GM12878 (cell line): Measurements from ENCODE around the gene CFAP74. TPM values are rescaled to one million over a fixed set of nuclear protein-coding genes. Genes with fewer than 3 reads are reported as not detected.

Source experiments
- ATAC-seq: fragments of 200-7000 bp; cut with Tn5 transposase; 3 replicates; pipeline ENCODE4 v1.9.1; 2020; ENCODE audit warnings: mild to moderate bottlenecking, moderate library complexity
- BruUV-seq: library from RNA; stranded (reverse); fragments of 400-500 nt; replicated peaks from 2 replicates; lab custom pipeline; 2021; lab: Mats Ljungman, UMichigan
- CTCF ChIA-PET: fragments of 300-600 bp; sonication (Branson Sonifier 250); formaldehyde crosslinking; extraction: SDS; loops from one replicate; lab custom pipeline; 2021; ENCODE audit warnings: inconsistent platforms; lab: Yijun Ruan, JAX
- POLR2A ChIA-PET: fragments of 350-600 bp; formaldehyde crosslinking; extraction: SDS; loops from one replicate; lab custom pipeline; 2021; ENCODE audit warnings: inconsistent platforms; lab: Charles Lee
- RAD21 ChIA-PET: fragments of 300-600 bp; sonication (Branson Sonifier 250); formaldehyde crosslinking; loops from one replicate; lab custom pipeline; 2023; ENCODE audit warnings: antibody characterized with exemption; ENCODE audit not compliant: unreplicated experiment; lab: Charles Lee
- SMC1A ChIA-PET: fragments of 300-600 bp; sonication (Branson Sonifier 250); formaldehyde crosslinking; loops from one replicate; lab custom pipeline; 2023; ENCODE audit not compliant: unreplicated experiment, uncharacterized antibody; lab: Charles Lee
- DNase-seq: peaks from one replicate; pipeline ENCODE4 v3.0.0-alpha.2; 2011; ENCODE audit warnings: low read depth, low spot score
- FAIRE-seq: peaks from 3 replicates; lab custom pipeline; 2011; peaks lifted over from hg19 to GRCh38; lab: Jason Lieb, UNC
- H2AFZ ChIP-seq: 2 replicates; pipeline ENCODE4 v1.6.0; 2011; ENCODE audit warnings: low read depth, low read length, control low read depth; ENCODE audit not compliant: control insufficient read depth
- H3K27ac ChIP-seq: 2 replicates; pipeline ENCODE4 v1.5.1; 2011; ENCODE audit warnings: control low read depth; ENCODE audit not compliant: control insufficient read depth, insufficient read depth
- H3K27me3 ChIP-seq, 2 experiments: replicated peaks in 1 of 2; 2 replicates each; pipeline versions ENCODE4 v1.6.0 to v1.6.1; 2011; ENCODE audit warnings: low read length in 1 of 2; ENCODE audit not compliant: control insufficient read depth in 2 of 2, insufficient read depth in 2 of 2
- H3K36me3 ChIP-seq, 2 experiments: 2 replicates each; pipeline ENCODE4 v1.5.1; 2011; ENCODE audit warnings: low read length in 1 of 2; ENCODE audit not compliant: control insufficient read depth in 2 of 2, insufficient read depth in 2 of 2
- H3K4me1 ChIP-seq: 2 replicates; pipeline ENCODE4 v1.6.1; 2011; ENCODE audit warnings: mild to moderate bottlenecking, low read length, moderate library complexity, mixed read lengths; ENCODE audit not compliant: control insufficient read depth, insufficient read depth
- H3K4me2 ChIP-seq: 2 replicates; pipeline ENCODE4 v1.6.0; 2011; ENCODE audit warnings: control low read depth; ENCODE audit not compliant: control insufficient read depth, insufficient read depth
- H3K4me3 ChIP-seq: fragments of 200-600 bp; sonication (generic); 2 replicates; pipeline ENCODE4 v1.5.1; 2016
- H3K79me2 ChIP-seq: 2 replicates; pipeline ENCODE4 v1.6.0; 2011; ENCODE audit warnings: low read length; ENCODE audit not compliant: control insufficient read depth, insufficient read depth
- H3K9ac ChIP-seq: 2 replicates; pipeline ENCODE4 v1.8.0; 2011; ENCODE audit warnings: low read length, control low read depth, mixed read lengths; ENCODE audit not compliant: control insufficient read depth, insufficient read depth
- H3K9me3 ChIP-seq: replicated peaks from 3 replicates; pipeline ENCODE4 v1.5.1; 2011; ENCODE audit warnings: mild to moderate bottlenecking, low read length; ENCODE audit not compliant: control insufficient read depth, insufficient read depth
- H4K20me1 ChIP-seq: 2 replicates; pipeline ENCODE4 v1.6.0; 2011; ENCODE audit not compliant: control insufficient read depth, insufficient read depth
- BACH1 ChIP-seq: fragments of 450-650 bp; IDR thresholded peaks from 2 replicates; pipeline ENCODE4 v1.6.1; 2017; ENCODE audit warnings: mild to moderate bottlenecking, borderline replicate concordance
- CEBPB ChIP-seq, 2 experiments: fragments of 150-350 bp in 1 of 2; IDR thresholded peaks; 2 replicates each; pipeline ENCODE4 v1.6.1; 2012 to 2014; ENCODE audit warnings: low read depth in 2 of 2, low read length in 2 of 2, borderline replicate concordance in 1 of 2, inconsistent platforms in 1 of 2
- CREB1 ChIP-seq: IDR thresholded peaks from 2 replicates; pipeline ENCODE4 v1.6.1; 2012; ENCODE audit warnings: low read depth, mild to moderate bottlenecking, inconsistent platforms
- CREM ChIP-seq: IDR thresholded peaks from 2 replicates; pipeline ENCODE4 v1.6.1; 2014; ENCODE audit warnings: antibody characterized with exemption, low read depth
- E4F1 ChIP-seq: fragments of 450-650 bp; IDR thresholded peaks from 2 replicates; pipeline ENCODE4 v1.6.1; 2018; ENCODE audit warnings: borderline replicate concordance, mild to moderate bottlenecking; ENCODE audit not compliant: partially characterized antibody
- GABPA ChIP-seq: IDR thresholded peaks from 2 replicates; pipeline ENCODE4 v1.6.1; 2014; ENCODE audit warnings: antibody characterized with exemption, low read depth, mild to moderate bottlenecking, inconsistent platforms
- HDAC6 ChIP-seq: fragments of 200-600 bp; sonication (generic); IDR thresholded peaks from one replicate; pipeline ENCODE4 v1.8.0; 2017; ENCODE audit warnings: antibody characterized with exemption; ENCODE audit not compliant: unreplicated experiment
- IRF4 ChIP-seq: IDR thresholded peaks from 2 replicates; pipeline ENCODE4 v1.6.1; 2011; ENCODE audit warnings: low read depth, low read length
- KLF5 ChIP-seq: fragments of 450-650 bp; IDR thresholded peaks from 2 replicates; pipeline ENCODE4 v1.6.1; 2014; ENCODE audit warnings: mild to moderate bottlenecking; ENCODE audit not compliant: partially characterized antibody
- MTA2 ChIP-seq: fragments of 450-650 bp; IDR thresholded peaks from 2 replicates; pipeline ENCODE4 v1.6.1; 2016; ENCODE audit warnings: low read depth, mild to moderate bottlenecking, moderate library complexity
- MTA3 ChIP-seq: IDR thresholded peaks from 2 replicates; pipeline ENCODE4 v1.6.1; 2012; ENCODE audit warnings: low read length, inconsistent platforms, borderline replicate concordance
- NFYB ChIP-seq: IDR thresholded peaks from 2 replicates; pipeline ENCODE4 v1.6.1; 2011; ENCODE audit warnings: low read depth, mild to moderate bottlenecking, low read length, improper control_type of control experiment, moderate library complexity; ENCODE audit not compliant: insufficient read depth
- NR2C2 ChIP-seq: IDR thresholded peaks from 2 replicates; pipeline ENCODE4 v1.6.1; 2011; ENCODE audit warnings: borderline replicate concordance, low read depth; ENCODE audit not compliant: control insufficient read depth, insufficient read length
- SP1 ChIP-seq: IDR thresholded peaks from one replicate; pipeline ENCODE4 v1.6.1; 2011; ENCODE audit warnings: low read depth, low read length
- SPI1 ChIP-seq: IDR thresholded peaks from 2 replicates; pipeline ENCODE4 v1.6.1; 2011; ENCODE audit warnings: low read depth, mild to moderate bottlenecking, low read length, moderate library complexity, borderline replicate concordance; ENCODE audit not compliant: insufficient read depth
- TCF3 ChIP-seq: IDR thresholded peaks from 2 replicates; pipeline ENCODE4 v1.6.1; 2012; ENCODE audit warnings: low read depth, mild to moderate bottlenecking, low read length, borderline replicate concordance; ENCODE audit not compliant: insufficient read depth
- ZNF207 ChIP-seq: fragments of 450-650 bp; IDR thresholded peaks from 2 replicates; pipeline ENCODE4 v1.6.1; 2014; ENCODE audit warnings: antibody characterized with exemption, mild to moderate bottlenecking, borderline replicate concordance
- ZNF24 ChIP-seq: fragments of 450-650 bp; IDR thresholded peaks from 2 replicates; pipeline ENCODE4 v1.6.1; 2017; ENCODE audit warnings: antibody characterized with exemption, mild to moderate bottlenecking
- whole genome bisulfite sequencing: methylation state at CpG from one replicate; pipeline ENCODE4 v1.1.6; 2016; ENCODE audit warnings: low lambda C conversion rate; ENCODE audit not compliant: insufficient replicate concordance, insufficient coverage; ENCODE audit errors: missing lambda C conversion rate; 5-methylcytosine and 5-hydroxymethylcytosine counted together
- in situ Hi-C: fragments of 300-500 bp; cut with MboI; formaldehyde crosslinking; loops from 9 replicates; pipeline ENCODE4 v1.14.3; 2018; ENCODE audit warnings: mixed read lengths
- intact Hi-C: fragments of 100-400 bp; cut with micrococcal nuclease; formaldehyde crosslinking; loops from one replicate; pipeline ENCODE4 v1.14.2; 2022; ENCODE audit not compliant: unreplicated experiment
- polyA plus RNA-seq, 11 experiments: library from polyadenylated mRNA; depleted of rRNA in 4 of 11; unstranded in 6 of 11; stranded (reverse) in 5 of 11; fragments of >200 nt; fragmentation: Nextera tagmentation in 4 of 11; fragmentation: Illumina TruSeq in 1 of 11; extraction: Ambion mirVana in 4 of 11; extraction: Trizol in 1 of 11; gene quantifications; 1 replicate in 1 of 11; 2 replicates in 10 of 11; pipeline versions ENCODE4 v1.2.1 to v1.2.3, GENCODE V29; 2011 to 2016; ENCODE audit warnings: inconsistent platforms in 2 of 11, missing spikeins in 2 of 11, low read depth in 1 of 11
- total RNA-seq, 4 experiments: library from RNA; depleted of rRNA in 3 of 4; stranded (reverse); fragments of >200 nt in 3 of 4; fragmentation: Illumina TruSeq in 1 of 4; extraction: Trizol in 1 of 4; gene quantifications; 2 replicates each; pipeline versions ENCODE4 v1.2.1 to v1.2.3, GENCODE V29; 2013 to 2021

CFAP74 gene
- total and polyA plus RNA-seq, 10 of the 15 experiments (the other 5 are each of a cell fraction or from before 2014, with no cell fraction given), result 0.01 TPM; not detected in 9

- no peaks in the 10 kb centered on the region for H4K20me1 ChIP-seq
- in situ Hi-C loops, result loop anchor here (25.0 kb wide), 1 partner anchor 817 kb away; no protein-coding TSS in a partner anchor
- DNase-seq (no peak), ATAC-seq (no peak), FAIRE-seq (no peak)
- H3K4me2 ChIP-seq, result no peak overlapping the region
- TF ChIP-seq NFYB, result no peak
- TF ChIP-seq SP1, result no peak
- TF ChIP-seq BACH1, result no peak
- no peak for TF ChIP-seq NR2C2
- TF ChIP-seq ZNF207, result no peak
- no peak for TF ChIP-seq SPI1
- TF ChIP-seq CREB1, result no peak
- no peak for TF ChIP-seq TCF3
- TF ChIP-seq HDAC6, result no peak
- TF ChIP-seq KLF5, result no peak
- no peak for TF ChIP-seq IRF4
- no peak for TF ChIP-seq MTA3
- no peak for TF ChIP-seq ZNF24
- no peak for TF ChIP-seq CREM
- TF ChIP-seq CEBPB (IDR thresholded peaks at IDR 0.05; ENCODE audit: borderline replicate concordance in 1 of 2, low read depth in 2 of 2, low read length in 2 of 2), result no peak
- no peak for TF ChIP-seq MTA2
- no peak for TF ChIP-seq E4F1
- no peak for TF ChIP-seq GABPA
- H3K4me3 ChIP-seq, result no peak overlapping the region
- H3K79me2 ChIP-seq, result no peaks in the 10 kb centered on the region
- no peaks in the 10 kb centered on the region for H3K4me1 ChIP-seq
- no TSS peak for BruUV-seq
- ChIA-PET SMC1A (no interaction called here), RAD21 (no interaction called here), CTCF (no interaction called here), POLR2A (no interaction called here)
- 63% methylated on average over 26 of the region's 29 CpGs for WGBS
- no peak overlapping the region for H2AFZ ChIP-seq
- intact Hi-C loops, result no loop called here
- H3K27me3 ChIP-seq, result no peaks in the 10 kb centered on the region; a peak in 1 of 4 replicates
- H3K36me3 ChIP-seq, result no peaks in the 10 kb centered on the region
- H3K27ac ChIP-seq, result no peak overlapping the region
- no peaks in the 10 kb centered on the region; the same call in 2 of the 3 replicates for H3K9me3 ChIP-seq
- H3K9ac ChIP-seq, result no peak overlapping the region
Measured at GRCh38 chr1:1969953-1970716, 33.5 kb downstream of the CFAP74 start.
